Measurements from ENCODE around the gene CXCL16. TPM values are rescaled to one million over a fixed set of nuclear protein-coding genes. Genes with fewer than 3 reads are reported as not detected.

CXCL16 gene
- total and polyA plus RNA-seq, 3 donors from 2014 or later: 53.0 to 201 (median 172) TPM

GRCh38 chr17:4728124-4728523 is 11.6 kb downstream of the CXCL16 start:
- no peaks in the 10 kb centered on the region for H3K27me3 ChIP-seq
- intact Hi-C loops (cut with DNase I; ENCODE audit: low total_unique reads): no loop called here
- H3K9me3 ChIP-seq: no peaks in the 10 kb centered on the region
- no peak for TF ChIP-seq POLR2A (IDR thresholded peaks at IDR 0.05)
- TF ChIP-seq, protein P1, sequence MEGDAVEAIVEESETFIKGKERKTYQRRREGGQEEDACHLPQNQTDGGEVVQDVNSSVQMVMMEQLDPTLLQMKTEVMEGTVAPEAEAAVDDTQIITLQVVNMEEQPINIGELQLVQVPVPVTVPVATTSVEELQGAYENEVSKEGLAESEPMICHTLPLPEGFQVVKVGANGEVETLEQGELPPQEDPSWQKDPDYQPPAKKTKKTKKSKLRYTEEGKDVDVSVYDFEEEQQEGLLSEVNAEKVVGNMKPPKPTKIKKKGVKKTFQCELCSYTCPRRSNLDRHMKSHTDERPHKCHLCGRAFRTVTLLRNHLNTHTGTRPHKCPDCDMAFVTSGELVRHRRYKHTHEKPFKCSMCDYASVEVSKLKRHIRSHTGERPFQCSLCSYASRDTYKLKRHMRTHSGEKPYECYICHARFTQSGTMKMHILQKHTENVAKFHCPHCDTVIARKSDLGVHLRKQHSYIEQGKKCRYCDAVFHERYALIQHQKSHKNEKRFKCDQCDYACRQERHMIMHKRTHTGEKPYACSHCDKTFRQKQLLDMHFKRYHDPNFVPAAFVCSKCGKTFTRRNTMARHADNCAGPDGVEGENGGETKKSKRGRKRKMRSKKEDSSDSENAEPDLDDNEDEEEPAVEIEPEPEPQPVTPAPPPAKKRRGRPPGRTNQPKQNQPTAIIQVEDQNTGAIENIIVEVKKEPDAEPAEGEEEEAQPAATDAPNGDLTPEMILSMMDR (IDR thresholded peaks at IDR 0.05): no peak
- H3K36me3 ChIP-seq (ENCODE audit: low read depth, missing control alignments): no peaks in the 10 kb centered on the region
- no peak overlapping the region for H3K27ac ChIP-seq
- 55 to 62% methylated on average over 3 of the region's 3 CpGs for WGBS, 2 donors
- H3K4me1 ChIP-seq: peaks cover 4% of the 10 kb centered on the region
- H3K4me3 ChIP-seq: no peak overlapping the region
- DNase-seq: no peak

GRCh38 chr17:4725646-4726310 is 13.9 kb downstream of the CXCL16 start:
- no peak overlapping the region for H3K27ac ChIP-seq
- H3K9me3 ChIP-seq: no peaks in the 10 kb centered on the region
- H3K27me3 ChIP-seq: no peaks in the 10 kb centered on the region
- no peaks in the 10 kb centered on the region for H3K4me1 ChIP-seq
- no peak for DNase-seq
- H3K36me3 ChIP-seq (ENCODE audit: low read depth, missing control alignments): no peaks in the 10 kb centered on the region
- no peak overlapping the region for H3K4me3 ChIP-seq
- WGBS, 2 donors: 87 to 90% methylated on average over 9 of the region's 9 CpGs
- intact Hi-C loops (cut with DNase I; ENCODE audit: low total_unique reads): no loop called here
- TF ChIP-seq, protein P1 (IDR thresholded peaks at IDR 0.05): no peak
- no peak for TF ChIP-seq POLR2A (IDR thresholded peaks at IDR 0.05)

- no peak overlapping the region for H3K4me3 ChIP-seq
- H3K9me3 ChIP-seq: no peaks in the 10 kb centered on the region
- H3K27ac ChIP-seq: no peak overlapping the region
- no peaks in the 10 kb centered on the region for H3K27me3 ChIP-seq
- H3K4me1 ChIP-seq: no peaks in the 10 kb centered on the region
- 77 to 86% methylated on average over 5 of the region's 5 CpGs for WGBS, 2 donors
- DNase-seq: no peak
- no peaks in the 10 kb centered on the region for H3K36me3 ChIP-seq (ENCODE audit: low read depth, missing control alignments)
- TF ChIP-seq, protein P1 (IDR thresholded peaks at IDR 0.05): no peak
- no peak for TF ChIP-seq POLR2A (IDR thresholded peaks at IDR 0.05)
- intact Hi-C loops (cut with DNase I; ENCODE audit: low total_unique reads): no loop called here
These were observed 15.1 kb downstream of the CXCL16 start for GRCh38 chr17:4724650-4725049.

GRCh38 chr17:4722678-4723240 is 17.0 kb downstream of the CXCL16 start:
- intact Hi-C loops (cut with DNase I; ENCODE audit: low total_unique reads): no loop called here
- DNase-seq: no peak
- Histone ChIP-seq H3K4me3 (no peak overlapping the region), H3K27me3 (no peaks in the 10 kb centered on the region), H3K27ac (no peak overlapping the region), H3K4me1 (no peaks in the 10 kb centered on the region), H3K9me3 (no peaks in the 10 kb centered on the region), H3K36me3 (ENCODE audit: low read depth, missing control alignments) (no peaks in the 10 kb centered on the region)
- WGBS, 2 donors: 79 to 92% methylated on average over 16 of the region's 16 CpGs
- TF ChIP-seq, protein P1 (IDR thresholded peaks at IDR 0.05): no peak
- no peak for TF ChIP-seq POLR2A (IDR thresholded peaks at IDR 0.05)
